Epithelial cell of proximal tubule (primary cell): ENCODE data around the gene CHPT1. TPM values are rescaled to one million over a fixed set of nuclear protein-coding genes. Genes with fewer than 3 reads are reported as not detected.
"Not testable (repeated sequence)": the region's sequence is repeated elsewhere in the genome, so short reads cannot be mapped to it uniquely, and the experiment has no call there.

Experiments used
- DNase-seq: peaks from one replicate; pipeline ENCODE4 v3.0.0-alpha.2; 2011; ENCODE audit warnings: low read depth
- H3K4me3 ChIP-seq: 2 replicates; pipeline ENCODE4 v1.5.1; 2011; ENCODE audit warnings: low read depth, mild to moderate bottlenecking, low read length
- CTCF ChIP-seq: conservative IDR thresholded peaks from 2 replicates; pipeline ENCODE4 v1.5.1; 2012; ENCODE audit warnings: low read depth, mild to moderate bottlenecking, low read length
- total RNA-seq: library from RNA; depleted of rRNA; stranded (reverse); fragments of >200 nt; gene quantifications from 2 replicates; pipeline ENCODE4 v1.2.3, GENCODE V29; 2015

The CHPT1 gene
- total RNA-seq, 1 donor from 2014 or later = 17.6 TPM

DNA sequence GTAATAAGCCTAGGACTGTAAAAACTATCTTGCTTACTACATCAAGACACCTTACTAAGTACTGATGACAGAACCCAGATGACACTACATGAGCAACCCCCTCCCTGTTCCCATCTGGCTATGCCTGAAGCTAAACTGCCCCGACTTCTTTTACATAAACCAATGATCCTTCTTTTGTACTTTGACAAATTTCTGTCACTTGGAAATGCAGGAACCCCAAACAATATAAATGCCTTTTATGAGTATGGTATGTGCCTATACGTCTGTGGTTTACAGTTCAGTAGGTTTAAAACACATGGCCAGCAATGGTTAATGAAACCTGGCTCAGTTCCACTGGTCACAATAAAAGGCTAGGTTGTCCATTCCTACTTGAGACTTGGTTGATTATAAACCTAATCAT, 35.7 kb downstream of the CHPT1 start:
- no peak for TF ChIP-seq CTCF
- H3K4me3 ChIP-seq = no peak overlapping the region
- DNase-seq = no peak

- not testable (repeated sequence) for H3K4me3 ChIP-seq, DNase-seq
Measured at GRCh38 chr12:101734482-101734881, 37.0 kb downstream of the CHPT1 start.

- no peak for DNase-seq
- no peak for TF ChIP-seq CTCF
Measured at GRCh38 chr12:101737476-101737875, 40.0 kb downstream of the CHPT1 start.

DNA sequence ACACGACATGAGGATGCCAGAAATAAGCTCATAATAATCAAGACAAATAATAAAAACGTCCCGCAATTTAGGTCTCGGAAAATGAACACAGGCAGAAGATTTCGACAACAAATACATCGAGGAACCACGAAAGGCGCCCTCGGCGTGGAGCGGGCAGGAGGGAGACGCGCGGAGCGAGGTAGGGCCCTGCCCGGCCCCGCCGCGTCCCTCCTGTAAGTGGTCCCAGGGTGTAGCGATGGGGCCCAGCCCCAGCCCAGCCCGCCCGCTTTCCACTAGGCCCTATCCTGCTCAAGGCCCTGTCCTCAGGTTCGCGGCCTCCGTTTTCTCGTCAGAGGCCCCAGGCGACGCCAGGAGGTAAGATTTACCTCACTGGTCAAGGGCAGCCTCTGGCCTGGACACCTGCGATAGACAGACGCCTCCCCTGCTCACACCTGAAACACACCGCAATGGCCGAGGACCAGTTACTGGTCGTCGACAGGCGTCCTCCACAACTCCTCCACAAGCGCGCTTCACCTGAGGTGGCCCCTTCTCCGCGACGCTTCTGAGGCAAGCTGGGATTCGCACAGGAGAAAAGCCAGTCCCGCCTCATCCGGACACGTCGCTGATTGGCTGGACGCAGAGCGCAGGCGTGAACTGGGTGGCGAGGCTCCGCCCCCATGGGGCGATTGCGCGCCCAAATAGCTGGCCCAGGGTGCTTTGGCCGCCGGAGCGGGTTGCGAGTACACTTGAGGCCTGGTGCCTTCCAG, 41.7 kb downstream of the CHPT1 start, which contains the start of gene SYCP3:
Gene SYCP3, minus strand, starts transcription at position 543 of the 746 bp plus-strand sequence. CDS start 1,527 bp downstream, outside the sequence.
- H3K4me3 ChIP-seq = no peak within 1 kb of the TSS
- DNase-seq = no peak
- no peak for TF ChIP-seq CTCF

More at GRCh38 chr12:101737476-101737875, 40.0 kb downstream of the CHPT1 start:
- no peak overlapping the region for H3K4me3 ChIP-seq

DNA sequence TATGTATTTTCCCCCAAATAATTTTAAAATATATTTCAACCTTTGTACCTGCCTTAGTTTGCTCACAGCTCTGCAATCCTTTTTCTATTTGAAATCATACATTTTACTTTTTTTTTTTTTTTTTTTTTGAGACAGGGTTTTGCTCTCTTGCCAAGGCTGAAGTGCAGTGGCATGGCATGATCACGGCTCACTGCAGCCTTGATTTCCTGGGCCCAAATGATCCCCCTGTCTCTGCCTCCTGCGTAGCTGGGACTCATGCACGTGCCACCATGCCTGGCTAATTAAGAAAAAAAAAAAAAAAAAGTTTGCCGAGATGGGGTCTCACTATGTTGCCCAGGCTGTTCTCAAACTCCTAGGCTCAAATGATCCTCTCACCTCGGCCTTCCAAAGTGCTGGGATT, 43.1 kb downstream of the CHPT1 start:
- DNase-seq = no peak
- TF ChIP-seq CTCF = no peak
- H3K4me3 ChIP-seq = no peak overlapping the region

DNA sequence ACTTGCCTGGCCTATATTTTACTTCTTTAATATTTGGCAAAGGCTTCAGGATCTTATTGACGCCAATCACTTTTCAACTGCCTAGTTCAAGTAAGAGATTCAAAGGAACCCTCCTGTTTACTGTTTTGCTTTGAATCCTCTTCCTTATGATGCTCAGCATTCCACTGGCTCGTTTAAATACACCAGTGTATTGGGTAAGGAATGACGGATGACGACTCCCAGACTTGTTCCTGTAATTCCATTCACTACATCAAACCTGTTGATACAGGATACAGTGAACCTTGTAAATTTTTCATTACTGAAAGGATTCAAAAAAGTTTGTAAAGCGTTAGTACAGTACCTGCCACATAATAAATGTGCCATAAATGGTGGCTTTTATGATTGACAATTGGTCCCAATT, 43.5 kb downstream of the CHPT1 start:
- no peak overlapping the region for H3K4me3 ChIP-seq
- no peak for TF ChIP-seq CTCF
- no peak for DNase-seq

- TF ChIP-seq CTCF = no peak
- no peak for DNase-seq
- H3K4me3 ChIP-seq = no peak overlapping the region
Measured at GRCh38 chr12:101743242-101743641, 45.8 kb downstream of the CHPT1 start.
